GM12878 (cell line): Measurements from ENCODE around the gene TTC5. TPM values are rescaled to one million over a fixed set of nuclear protein-coding genes. Genes with fewer than 3 reads are reported as not detected.

Experiments
- ATAC-seq: fragments of 200-7000 bp; cut with Tn5 transposase; 3 replicates; pipeline ENCODE4 v1.9.1; 2020; ENCODE audit warnings: mild to moderate bottlenecking, moderate library complexity
- BruUV-seq: library from RNA; stranded (reverse); fragments of 400-500 nt; replicated peaks from 2 replicates; lab custom pipeline; 2021; lab: Mats Ljungman, UMichigan
- CTCF ChIA-PET: fragments of 300-600 bp; sonication (Branson Sonifier 250); formaldehyde crosslinking; extraction: SDS; loops from one replicate; lab custom pipeline; 2021; ENCODE audit warnings: inconsistent platforms; lab: Yijun Ruan, JAX
- POLR2A ChIA-PET: fragments of 350-600 bp; formaldehyde crosslinking; extraction: SDS; loops from one replicate; lab custom pipeline; 2021; ENCODE audit warnings: inconsistent platforms; lab: Charles Lee
- RAD21 ChIA-PET: fragments of 300-600 bp; sonication (Branson Sonifier 250); formaldehyde crosslinking; loops from one replicate; lab custom pipeline; 2023; ENCODE audit warnings: antibody characterized with exemption; ENCODE audit not compliant: unreplicated experiment; lab: Charles Lee
- SMC1A ChIA-PET: fragments of 300-600 bp; sonication (Branson Sonifier 250); formaldehyde crosslinking; loops from one replicate; lab custom pipeline; 2023; ENCODE audit not compliant: unreplicated experiment, uncharacterized antibody; lab: Charles Lee
- DNase-seq: peaks from one replicate; pipeline ENCODE4 v3.0.0-alpha.2; 2011; ENCODE audit warnings: low read depth, low spot score
- FAIRE-seq: peaks from 3 replicates; lab custom pipeline; 2011; peaks lifted over from hg19 to GRCh38; lab: Jason Lieb, UNC
- H2AFZ ChIP-seq: 2 replicates; pipeline ENCODE4 v1.6.0; 2011; ENCODE audit warnings: low read depth, low read length, control low read depth; ENCODE audit not compliant: control insufficient read depth
- H3K27ac ChIP-seq: 2 replicates; pipeline ENCODE4 v1.5.1; 2011; ENCODE audit warnings: control low read depth; ENCODE audit not compliant: control insufficient read depth, insufficient read depth
- H3K27me3 ChIP-seq, 2 experiments: replicated peaks in 1 of 2; 2 replicates each; pipeline versions ENCODE4 v1.6.0 to v1.6.1; 2011; ENCODE audit warnings: low read length in 1 of 2; ENCODE audit not compliant: control insufficient read depth in 2 of 2, insufficient read depth in 2 of 2
- H3K36me3 ChIP-seq, 2 experiments: 2 replicates each; pipeline ENCODE4 v1.5.1; 2011; ENCODE audit warnings: low read length in 1 of 2; ENCODE audit not compliant: control insufficient read depth in 2 of 2, insufficient read depth in 2 of 2
- H3K4me1 ChIP-seq: 2 replicates; pipeline ENCODE4 v1.6.1; 2011; ENCODE audit warnings: mild to moderate bottlenecking, low read length, moderate library complexity, mixed read lengths; ENCODE audit not compliant: control insufficient read depth, insufficient read depth
- H3K4me2 ChIP-seq: 2 replicates; pipeline ENCODE4 v1.6.0; 2011; ENCODE audit warnings: control low read depth; ENCODE audit not compliant: control insufficient read depth, insufficient read depth
- H3K4me3 ChIP-seq: fragments of 200-600 bp; sonication (generic); 2 replicates; pipeline ENCODE4 v1.5.1; 2016
- H3K79me2 ChIP-seq: 2 replicates; pipeline ENCODE4 v1.6.0; 2011; ENCODE audit warnings: low read length; ENCODE audit not compliant: control insufficient read depth, insufficient read depth
- H3K9ac ChIP-seq: 2 replicates; pipeline ENCODE4 v1.8.0; 2011; ENCODE audit warnings: low read length, control low read depth, mixed read lengths; ENCODE audit not compliant: control insufficient read depth, insufficient read depth
- H3K9me3 ChIP-seq: replicated peaks from 3 replicates; pipeline ENCODE4 v1.5.1; 2011; ENCODE audit warnings: mild to moderate bottlenecking, low read length; ENCODE audit not compliant: control insufficient read depth, insufficient read depth
- H4K20me1 ChIP-seq: 2 replicates; pipeline ENCODE4 v1.6.0; 2011; ENCODE audit not compliant: control insufficient read depth, insufficient read depth
- BACH1 ChIP-seq: fragments of 450-650 bp; IDR thresholded peaks from 2 replicates; pipeline ENCODE4 v1.6.1; 2017; ENCODE audit warnings: mild to moderate bottlenecking, borderline replicate concordance
- CREB1 ChIP-seq: IDR thresholded peaks from 2 replicates; pipeline ENCODE4 v1.6.1; 2012; ENCODE audit warnings: low read depth, mild to moderate bottlenecking, inconsistent platforms
- TCF3 ChIP-seq: IDR thresholded peaks from 2 replicates; pipeline ENCODE4 v1.6.1; 2012; ENCODE audit warnings: low read depth, mild to moderate bottlenecking, low read length, borderline replicate concordance; ENCODE audit not compliant: insufficient read depth
- WGBS: methylation state at CpG from one replicate; pipeline ENCODE4 v1.1.6; 2016; ENCODE audit warnings: low lambda C conversion rate; ENCODE audit not compliant: insufficient replicate concordance, insufficient coverage; ENCODE audit errors: missing lambda C conversion rate; 5-methylcytosine and 5-hydroxymethylcytosine counted together
- in situ Hi-C: fragments of 300-500 bp; cut with MboI; formaldehyde crosslinking; loops from 9 replicates; pipeline ENCODE4 v1.14.3; 2018; ENCODE audit warnings: mixed read lengths
- intact Hi-C: fragments of 100-400 bp; cut with micrococcal nuclease; formaldehyde crosslinking; loops from one replicate; pipeline ENCODE4 v1.14.2; 2022; ENCODE audit not compliant: unreplicated experiment
- polyA plus RNA-seq, 11 experiments: library from polyadenylated mRNA; depleted of rRNA in 4 of 11; unstranded in 6 of 11; stranded (reverse) in 5 of 11; fragments of >200 nt; fragmentation: Nextera tagmentation in 4 of 11; fragmentation: Illumina TruSeq in 1 of 11; extraction: Ambion mirVana in 4 of 11; extraction: Trizol in 1 of 11; gene quantifications; 1 replicate in 1 of 11; 2 replicates in 10 of 11; pipeline versions ENCODE4 v1.2.1 to v1.2.3, GENCODE V29; 2011 to 2016; ENCODE audit warnings: inconsistent platforms in 2 of 11, missing spikeins in 2 of 11, low read depth in 1 of 11
- total RNA-seq, 4 experiments: library from RNA; depleted of rRNA in 3 of 4; stranded (reverse); fragments of >200 nt in 3 of 4; fragmentation: Illumina TruSeq in 1 of 4; extraction: Trizol in 1 of 4; gene quantifications; 2 replicates each; pipeline versions ENCODE4 v1.2.1 to v1.2.3, GENCODE V29; 2013 to 2021
- TF ChIP-seq, protein P1 (sequence below): IDR thresholded peaks from 2 replicates; pipeline ENCODE4 v1.6.1; 2011; ENCODE audit warnings: borderline replicate concordance, low read depth, mild to moderate bottlenecking, moderate library complexity, low read length; ENCODE audit not compliant: insufficient read depth, poor library complexity, severe bottlenecking

TTC5 gene
- total and polyA plus RNA-seq, 10 of the 15 experiments (the other 5 are each of a cell fraction or from before 2014, with no cell fraction given), result 6.9 to 21.6 (median 13.5) TPM

DNA sequence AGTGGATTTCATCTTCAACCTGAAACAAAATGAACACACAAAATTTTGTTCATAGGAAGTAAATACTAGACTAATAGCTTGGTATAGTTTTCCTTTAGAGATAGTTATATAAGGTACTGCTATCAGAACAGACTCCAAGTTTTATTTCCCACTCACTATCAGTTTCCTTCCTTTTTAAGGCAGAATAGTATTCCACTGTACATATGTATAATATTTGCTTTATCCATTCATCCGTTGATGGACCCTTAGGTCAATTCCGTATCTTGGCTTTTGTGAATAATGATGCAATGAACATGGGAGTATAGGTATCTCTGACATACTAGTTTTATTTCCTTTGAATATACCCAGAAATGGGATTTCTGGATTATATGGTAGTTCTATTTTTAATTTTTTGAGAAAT is 23.6 kb upstream of the TTC5 start:
- ChIA-PET CTCF (interaction anchor here (0.6 to 11.3 kb wide), 17 partner anchors 12 to 362 kb away, joined by 3 to 216 read pairs (median 6); partner anchors contain the start of genes APEX1, PARP2, PNP and RNASE4), POLR2A (interaction anchor here (0.5 to 7.4 kb wide), 7 partner anchors 13 to 350 kb away, joined by 3 to 96 read pairs (median 4); partner anchors contain the start of genes PARP2, PIP4P1 and PNP)

More for the DNA sequence above, 23.6 kb upstream of the TTC5 start:
- SMC1A ChIA-PET, result interaction anchor here (0.8 to 7.4 kb wide), 14 partner anchors 13 to 355 kb away, joined by 3 to 110 read pairs (median 4); partner anchors contain the start of genes APEX1, PARP2, RNASE12 and RNASE4
- WGBS, result 95% methylated on average over 2 of the region's 2 CpGs
- Histone ChIP-seq H3K9ac (no peak overlapping the region), H2AFZ (no peak overlapping the region), H3K4me1 (peaks cover 6% of the 10 kb centered on the region; the same call in 1 of the 2 replicates), H3K79me2 (peaks cover 58% of the 10 kb centered on the region), H3K27ac (no peak overlapping the region), H3K36me3 (peaks cover 2 to 22% of the 10 kb centered on the region in 2 experiments), H3K9me3 (no peaks in the 10 kb centered on the region), H3K4me2 (peak overlapping the region; percentile 14), H3K4me3 (peak overlapping the region; percentile 58; the same call in 1 of the 2 replicates), H3K27me3 (no peaks in the 10 kb centered on the region), H4K20me1 (peaks cover 3% of the 10 kb centered on the region; the same call in 1 of the 2 replicates)
- no peak for FAIRE-seq
- TF ChIP-seq, protein P1, sequence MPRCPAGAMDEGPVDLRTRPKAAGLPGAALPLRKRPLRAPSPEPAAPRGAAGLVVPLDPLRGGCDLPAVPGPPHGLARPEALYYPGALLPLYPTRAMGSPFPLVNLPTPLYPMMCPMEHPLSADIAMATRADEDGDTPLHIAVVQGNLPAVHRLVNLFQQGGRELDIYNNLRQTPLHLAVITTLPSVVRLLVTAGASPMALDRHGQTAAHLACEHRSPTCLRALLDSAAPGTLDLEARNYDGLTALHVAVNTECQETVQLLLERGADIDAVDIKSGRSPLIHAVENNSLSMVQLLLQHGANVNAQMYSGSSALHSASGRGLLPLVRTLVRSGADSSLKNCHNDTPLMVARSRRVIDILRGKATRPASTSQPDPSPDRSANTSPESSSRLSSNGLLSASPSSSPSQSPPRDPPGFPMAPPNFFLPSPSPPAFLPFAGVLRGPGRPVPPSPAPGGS, result no peak
- TF ChIP-seq TCF3, result no peak
- no peak for TF ChIP-seq CREB1
- no peak for TF ChIP-seq BACH1
- no peak for ATAC-seq
- in situ Hi-C loops (loop anchor here (5.0 kb wide), 1 partner anchor 278 kb away; no protein-coding TSS in a partner anchor), intact Hi-C loops (loop anchor here (5.0 kb wide), 1 partner anchor 203 kb away; no protein-coding TSS in a partner anchor)
- DNase-seq, result no peak
- RAD21 ChIA-PET, result interaction anchor here (1.2 to 7.9 kb wide), 11 partner anchors 10 to 362 kb away, joined by 3 to 78 read pairs (median 9); partner anchors contain the start of genes PARP2, PIP4P1 and TEP1
- BruUV-seq, result no TSS peak
